Osteocyte (in vitro differentiated cells): ENCODE data around the gene BANK1. TPM values are rescaled to one million over a fixed set of nuclear protein-coding genes. Genes with fewer than 3 reads are reported as not detected.

Experiments
- DNase-seq: peaks from one replicate; pipeline ENCODE4 v3.0.0; 2021; ENCODE audit warnings: mixed read lengths; ENCODE audit not compliant: unreplicated experiment; ENCODE audit errors: extremely low spot score
- H3K27ac Mint-ChIP-seq: one replicate; pipeline ENCODE4 v1.8.0; 2021; ENCODE audit warnings: mild to moderate bottlenecking, mixed read lengths; ENCODE audit not compliant: unreplicated experiment
- H3K27me3 Mint-ChIP-seq: one replicate; pipeline ENCODE4 v1.8.0; 2021; ENCODE audit warnings: mixed read lengths; ENCODE audit not compliant: unreplicated experiment
- H3K36me3 Mint-ChIP-seq: one replicate; pipeline ENCODE4 v1.8.0; 2021; ENCODE audit warnings: mixed read lengths; ENCODE audit not compliant: unreplicated experiment
- H3K4me1 Mint-ChIP-seq: one replicate; pipeline ENCODE4 v1.8.0; 2021; ENCODE audit warnings: mixed read lengths; ENCODE audit not compliant: unreplicated experiment
- H3K4me3 Mint-ChIP-seq: one replicate; pipeline ENCODE4 v1.8.0; 2021; ENCODE audit warnings: mild to moderate bottlenecking, moderate library complexity, mixed read lengths; ENCODE audit not compliant: unreplicated experiment
- H3K9me3 Mint-ChIP-seq: one replicate; pipeline ENCODE4 v1.8.0; 2021; ENCODE audit warnings: mixed read lengths; ENCODE audit not compliant: unreplicated experiment
- total RNA-seq: library from RNA; stranded (reverse); gene quantifications from 2 replicates; pipeline ENCODE4 v1.2.1, GENCODE V29; 2021
- TF ChIP-seq, protein P1 (sequence below): fragments of 200-600 bp; sonication (generic); IDR thresholded peaks from 2 replicates; pipeline ENCODE4 v1.5.0; 2021; ENCODE audit warnings: antibody characterized with exemption, mild to moderate bottlenecking, moderate library complexity

The BANK1 gene
- total RNA-seq, 1 donor from 2014 or later: 1.0 TPM

DNA sequence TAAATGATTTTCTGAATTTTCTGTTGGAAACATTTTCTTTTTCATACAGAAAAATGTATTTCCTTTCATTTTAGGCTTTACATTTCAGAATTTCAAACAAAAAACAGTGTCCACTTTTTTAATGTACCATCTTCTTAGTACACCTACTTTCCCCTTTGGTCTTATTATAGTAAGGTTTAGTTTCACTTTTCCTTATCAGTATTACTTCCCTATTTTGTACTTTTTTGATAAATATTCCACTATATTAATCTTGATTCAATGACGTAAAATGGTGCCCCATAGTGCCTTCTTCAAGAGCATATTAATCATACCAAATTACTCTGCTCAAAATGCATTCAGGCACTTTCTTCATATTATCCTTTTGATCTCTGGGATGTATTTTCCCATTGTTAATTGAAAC lies 52.5 kb downstream of the BANK1 start:
- no peaks in the 10 kb centered on the region for H3K27me3 Mint-ChIP-seq
- no peaks in the 10 kb centered on the region for H3K36me3 Mint-ChIP-seq
- no peak overlapping the region for H3K4me3 Mint-ChIP-seq
- H3K27ac Mint-ChIP-seq: no peak overlapping the region
- TF ChIP-seq, protein P1, sequence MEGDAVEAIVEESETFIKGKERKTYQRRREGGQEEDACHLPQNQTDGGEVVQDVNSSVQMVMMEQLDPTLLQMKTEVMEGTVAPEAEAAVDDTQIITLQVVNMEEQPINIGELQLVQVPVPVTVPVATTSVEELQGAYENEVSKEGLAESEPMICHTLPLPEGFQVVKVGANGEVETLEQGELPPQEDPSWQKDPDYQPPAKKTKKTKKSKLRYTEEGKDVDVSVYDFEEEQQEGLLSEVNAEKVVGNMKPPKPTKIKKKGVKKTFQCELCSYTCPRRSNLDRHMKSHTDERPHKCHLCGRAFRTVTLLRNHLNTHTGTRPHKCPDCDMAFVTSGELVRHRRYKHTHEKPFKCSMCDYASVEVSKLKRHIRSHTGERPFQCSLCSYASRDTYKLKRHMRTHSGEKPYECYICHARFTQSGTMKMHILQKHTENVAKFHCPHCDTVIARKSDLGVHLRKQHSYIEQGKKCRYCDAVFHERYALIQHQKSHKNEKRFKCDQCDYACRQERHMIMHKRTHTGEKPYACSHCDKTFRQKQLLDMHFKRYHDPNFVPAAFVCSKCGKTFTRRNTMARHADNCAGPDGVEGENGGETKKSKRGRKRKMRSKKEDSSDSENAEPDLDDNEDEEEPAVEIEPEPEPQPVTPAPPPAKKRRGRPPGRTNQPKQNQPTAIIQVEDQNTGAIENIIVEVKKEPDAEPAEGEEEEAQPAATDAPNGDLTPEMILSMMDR: no peak
- no peak for DNase-seq
- no peaks in the 10 kb centered on the region for H3K9me3 Mint-ChIP-seq
- H3K4me1 Mint-ChIP-seq: no peaks in the 10 kb centered on the region

DNA sequence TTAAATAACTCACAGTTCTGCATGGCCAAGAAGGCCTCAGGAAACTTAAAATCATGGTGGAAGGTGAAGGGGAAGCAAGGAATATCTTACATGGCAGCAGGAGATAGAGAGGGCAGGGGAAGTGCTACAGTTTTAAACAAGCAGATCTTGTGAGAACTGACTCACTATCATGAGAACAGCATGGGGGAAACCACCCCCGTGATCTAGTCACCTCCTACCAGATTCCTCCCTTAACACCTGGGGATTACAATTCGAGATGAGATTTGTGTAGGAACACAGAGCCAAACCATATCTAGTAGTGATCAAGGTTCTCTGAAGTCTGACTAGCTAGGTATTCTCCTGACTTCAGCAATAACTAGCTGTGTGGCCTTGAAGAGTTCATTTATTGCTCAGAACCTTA lies 56.0 kb downstream of the BANK1 start:
- H3K27me3 Mint-ChIP-seq: no peaks in the 10 kb centered on the region
- no peak overlapping the region for H3K4me3 Mint-ChIP-seq
- TF ChIP-seq, protein P1: no peak
- H3K9me3 Mint-ChIP-seq: no peaks in the 10 kb centered on the region
- H3K4me1 Mint-ChIP-seq: no peaks in the 10 kb centered on the region
- no peak for DNase-seq
- no peaks in the 10 kb centered on the region for H3K36me3 Mint-ChIP-seq
- H3K27ac Mint-ChIP-seq: no peak overlapping the region

DNA sequence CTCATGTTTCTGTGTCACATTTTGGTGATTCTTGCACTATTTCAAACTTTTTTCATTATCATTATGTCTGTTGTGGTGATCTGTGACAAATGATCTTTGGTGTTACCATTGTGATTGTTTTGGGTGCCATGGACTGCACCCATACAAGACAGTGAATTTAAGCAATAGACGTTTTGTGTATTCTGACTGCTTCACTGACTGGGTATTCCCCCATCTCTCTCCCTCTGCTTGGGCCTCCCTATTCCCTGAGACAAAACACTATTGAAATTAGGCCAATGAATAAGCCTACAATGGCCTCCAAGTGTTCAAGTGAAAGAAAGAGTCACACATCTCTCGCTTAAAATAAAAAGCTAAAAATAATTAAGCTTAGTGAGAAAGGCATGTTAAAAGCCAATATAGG lies 60.2 kb downstream of the BANK1 start:
- Mint-ChIP-seq H3K36me3 (no peaks in the 10 kb centered on the region), H3K4me1 (no peaks in the 10 kb centered on the region), H3K27ac (no peak overlapping the region), H3K4me3 (no peak overlapping the region), H3K27me3 (peaks cover 5% of the 10 kb centered on the region), H3K9me3 (no peaks in the 10 kb centered on the region)
- TF ChIP-seq, protein P1: no peak
- no peak for DNase-seq

DNA sequence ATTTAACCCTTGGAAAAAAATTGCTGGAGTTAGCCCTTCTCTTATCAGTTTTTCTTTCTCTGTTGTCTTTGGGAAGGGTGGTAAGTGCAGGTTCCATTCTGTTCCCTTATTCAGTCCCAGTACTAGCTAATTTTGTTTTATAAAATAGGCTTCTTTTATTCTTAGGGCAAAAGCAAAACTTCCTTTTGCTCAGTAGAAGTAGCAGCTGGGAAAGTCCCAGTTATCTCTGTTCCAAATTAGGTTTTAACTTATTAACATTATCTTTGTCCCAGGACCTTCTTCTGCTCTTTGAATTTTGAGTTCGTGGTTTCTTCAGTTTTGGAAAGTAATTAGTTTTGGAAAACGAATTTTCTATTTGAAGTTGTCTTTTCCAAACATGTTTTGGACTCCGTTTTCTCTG lies 61.1 kb downstream of the BANK1 start:
- Mint-ChIP-seq H3K36me3 (no peaks in the 10 kb centered on the region), H3K9me3 (no peaks in the 10 kb centered on the region), H3K4me1 (no peaks in the 10 kb centered on the region), H3K27me3 (peaks cover 5% of the 10 kb centered on the region), H3K27ac (no peak overlapping the region), H3K4me3 (no peak overlapping the region)
- DNase-seq: no peak
- TF ChIP-seq, protein P1: no peak

DNA sequence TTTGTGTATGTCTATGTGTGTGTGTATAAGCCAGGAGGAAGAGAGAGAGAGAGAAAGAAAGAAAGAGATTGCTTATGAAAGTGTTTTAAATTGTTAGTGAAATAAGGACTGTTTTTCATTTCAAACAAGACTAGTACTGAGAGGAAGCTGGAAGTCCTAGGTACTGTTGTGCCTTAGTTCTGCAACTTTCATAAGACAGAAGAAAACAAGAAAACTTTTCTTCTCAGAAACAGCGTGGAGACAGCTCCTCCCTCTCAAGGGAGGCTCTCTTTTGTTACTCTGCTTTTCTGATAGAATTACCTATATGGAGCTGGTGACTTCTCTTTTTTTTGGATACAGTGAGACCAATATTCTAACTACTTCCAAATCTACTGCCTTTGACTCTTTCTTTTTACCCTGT lies 62.5 kb downstream of the BANK1 start:
- TF ChIP-seq, protein P1: no peak
- Mint-ChIP-seq H3K4me3 (no peak overlapping the region), H3K9me3 (no peaks in the 10 kb centered on the region), H3K27ac (no peak overlapping the region), H3K36me3 (no peaks in the 10 kb centered on the region), H3K27me3 (peaks cover 7% of the 10 kb centered on the region), H3K4me1 (no peaks in the 10 kb centered on the region)
- no peak for DNase-seq
